Daoy (cell line): Measurements from ENCODE around the gene RESF1. TPM values are rescaled to one million over a fixed set of nuclear protein-coding genes. Genes with fewer than 3 reads are reported as not detected.

Experiments used
- DNase-seq: peaks from one replicate; pipeline ENCODE4 v3.0.0-alpha.2; 2015; ENCODE audit warnings: low read depth
- total RNA-seq: library from RNA; depleted of rRNA; stranded (reverse); fragments of >200 nt; shearing (Covaris generic); gene quantifications from 2 replicates; pipeline ENCODE4 v1.2.3, GENCODE V29; 2014; rRNA removed

The RESF1 gene
- total RNA-seq, 1 experiment from 2014 or later, result 12.1 TPM

- no peak for DNase-seq
Measured at GRCh38 chr12:32005496-32006125, 46.4 kb downstream of the RESF1 start.

Other genes starting within 250 kb of the RESF1 start
- gene AMN1, start 230.4 kb upstream of the RESF1 start, total RNA-seq, result 10.1 and 11.5 TPM in 2 replicates
- gene BICD1, start 147.4 kb downstream of the RESF1 start, total RNA-seq, result 7.3 and 14.2 TPM in 2 replicates